ENCODE data around the gene PSKH1.

Gene PSKH1

GRCh38 chr16:67957622-67958021 lies 64.6 kb downstream of the PSKH1 start:
- H3K27ac ChIP-seq (ENCODE audit: insufficient read depth, low read length, poor library complexity, severe bottlenecking) = no peak overlapping the region

GRCh38 chr16:67959536-67960329 lies 66.7 kb downstream of the PSKH1 start:
- Histone ChIP-seq H3K27me3 (replicated peaks; ENCODE audit: control insufficient read depth, insufficient read depth, low read length, poor library complexity, severe bottlenecking) (no peaks in the 10 kb centered on the region), H3K27ac (ENCODE audit: insufficient read depth, low read length, poor library complexity, severe bottlenecking) (no peak overlapping the region), H3K36me3 (ENCODE audit: control insufficient read depth, insufficient read depth, low read length) (peaks cover 7% of the 10 kb centered on the region), H3K4me3 (ENCODE audit: insufficient read depth, low read depth, low read length, poor library complexity, severe bottlenecking) (no peak overlapping the region), H3K9me3 (ENCODE audit: control insufficient read depth, low read length) (no peaks in the 10 kb centered on the region), H3K4me1 (ENCODE audit: control insufficient read depth, insufficient read depth, low read length, poor library complexity, severe bottlenecking) (no peaks in the 10 kb centered on the region)
- DNase-seq = no peak

More at GRCh38 chr16:67957622-67958021, 64.6 kb downstream of the PSKH1 start:
- Histone ChIP-seq H3K4me1 (ENCODE audit: control insufficient read depth, insufficient read depth, low read length, poor library complexity, severe bottlenecking) (no peaks in the 10 kb centered on the region), H3K27me3 (replicated peaks; ENCODE audit: control insufficient read depth, insufficient read depth, low read length, poor library complexity, severe bottlenecking) (no peaks in the 10 kb centered on the region), H3K9me3 (ENCODE audit: control insufficient read depth, low read length) (no peaks in the 10 kb centered on the region), H3K36me3 (ENCODE audit: control insufficient read depth, insufficient read depth, low read length) (peaks cover 12% of the 10 kb centered on the region), H3K4me3 (ENCODE audit: insufficient read depth, low read depth, low read length, poor library complexity, severe bottlenecking) (no peak overlapping the region)
- no peak for DNase-seq

- Histone ChIP-seq H3K36me3 (ENCODE audit: control insufficient read depth, insufficient read depth, low read length) (peaks cover 7% of the 10 kb centered on the region), H3K4me3 (ENCODE audit: insufficient read depth, low read depth, low read length, poor library complexity, severe bottlenecking) (no peak overlapping the region), H3K27me3 (replicated peaks; ENCODE audit: control insufficient read depth, insufficient read depth, low read length, poor library complexity, severe bottlenecking) (no peaks in the 10 kb centered on the region), H3K4me1 (ENCODE audit: control insufficient read depth, insufficient read depth, low read length, poor library complexity, severe bottlenecking) (no peaks in the 10 kb centered on the region), H3K9me3 (ENCODE audit: control insufficient read depth, low read length) (no peaks in the 10 kb centered on the region), H3K27ac (ENCODE audit: insufficient read depth, low read length, poor library complexity, severe bottlenecking) (no peak overlapping the region)
- DNase-seq = no peak
Measured at GRCh38 chr16:67961551-67961957, 68.5 kb downstream of the PSKH1 start.

GRCh38 chr16:67962135-67962534 lies 69.1 kb downstream of the PSKH1 start:
- Histone ChIP-seq H3K36me3 (ENCODE audit: control insufficient read depth, insufficient read depth, low read length) (peaks cover 7% of the 10 kb centered on the region), H3K27me3 (replicated peaks; ENCODE audit: control insufficient read depth, insufficient read depth, low read length, poor library complexity, severe bottlenecking) (no peaks in the 10 kb centered on the region), H3K4me1 (ENCODE audit: control insufficient read depth, insufficient read depth, low read length, poor library complexity, severe bottlenecking) (peaks cover 4% of the 10 kb centered on the region), H3K27ac (ENCODE audit: insufficient read depth, low read length, poor library complexity, severe bottlenecking) (no peak overlapping the region), H3K9me3 (ENCODE audit: control insufficient read depth, low read length) (no peaks in the 10 kb centered on the region), H3K4me3 (ENCODE audit: insufficient read depth, low read depth, low read length, poor library complexity, severe bottlenecking) (no peak overlapping the region)
- DNase-seq = no peak

GRCh38 chr16:67963292-67963661 lies 70.2 kb downstream of the PSKH1 start:
- H3K36me3 ChIP-seq (ENCODE audit: control insufficient read depth, insufficient read depth, low read length) = peaks cover 7% of the 10 kb centered on the region

GRCh38 chr16:67963662-67964321 lies 70.7 kb downstream of the PSKH1 start:
- no peaks in the 10 kb centered on the region for H3K9me3 ChIP-seq (ENCODE audit: control insufficient read depth, low read length)
- H3K27me3 ChIP-seq (replicated peaks; ENCODE audit: control insufficient read depth, insufficient read depth, low read length, poor library complexity, severe bottlenecking) = no peaks in the 10 kb centered on the region
- H3K4me3 ChIP-seq (ENCODE audit: insufficient read depth, low read depth, low read length, poor library complexity, severe bottlenecking) = no peak overlapping the region
- H3K27ac ChIP-seq (ENCODE audit: insufficient read depth, low read length, poor library complexity, severe bottlenecking) = no peak overlapping the region
- no peak for DNase-seq
- peaks cover 7% of the 10 kb centered on the region for H3K36me3 ChIP-seq (ENCODE audit: control insufficient read depth, insufficient read depth, low read length)
- peaks cover 14% of the 10 kb centered on the region for H3K4me1 ChIP-seq (ENCODE audit: control insufficient read depth, insufficient read depth, low read length, poor library complexity, severe bottlenecking)

More at GRCh38 chr16:67963292-67963661, 70.2 kb downstream of the PSKH1 start:
- no peak overlapping the region for H3K4me3 ChIP-seq (ENCODE audit: insufficient read depth, low read depth, low read length, poor library complexity, severe bottlenecking)
- H3K9me3 ChIP-seq (ENCODE audit: control insufficient read depth, low read length) = no peaks in the 10 kb centered on the region
- H3K4me1 ChIP-seq (ENCODE audit: control insufficient read depth, insufficient read depth, low read length, poor library complexity, severe bottlenecking) = peaks cover 14% of the 10 kb centered on the region
- no peak overlapping the region for H3K27ac ChIP-seq (ENCODE audit: insufficient read depth, low read length, poor library complexity, severe bottlenecking)
- H3K27me3 ChIP-seq (replicated peaks; ENCODE audit: control insufficient read depth, insufficient read depth, low read length, poor library complexity, severe bottlenecking) = no peaks in the 10 kb centered on the region
- no peak for DNase-seq

- peaks cover 7% of the 10 kb centered on the region for H3K36me3 ChIP-seq (ENCODE audit: control insufficient read depth, insufficient read depth, low read length)
- H3K27ac ChIP-seq (ENCODE audit: insufficient read depth, low read length, poor library complexity, severe bottlenecking) = no peak overlapping the region
- H3K4me1 ChIP-seq (ENCODE audit: control insufficient read depth, insufficient read depth, low read length, poor library complexity, severe bottlenecking) = peaks cover 17% of the 10 kb centered on the region
- no peak for DNase-seq
- H3K27me3 ChIP-seq (replicated peaks; ENCODE audit: control insufficient read depth, insufficient read depth, low read length, poor library complexity, severe bottlenecking) = no peaks in the 10 kb centered on the region
- no peaks in the 10 kb centered on the region for H3K9me3 ChIP-seq (ENCODE audit: control insufficient read depth, low read length)
- no peak overlapping the region for H3K4me3 ChIP-seq (ENCODE audit: insufficient read depth, low read depth, low read length, poor library complexity, severe bottlenecking)
Measured at GRCh38 chr16:67964477-67965131, 71.5 kb downstream of the PSKH1 start.

- Histone ChIP-seq H3K36me3 (ENCODE audit: control insufficient read depth, insufficient read depth, low read length) (peaks cover 7% of the 10 kb centered on the region), H3K27me3 (replicated peaks; ENCODE audit: control insufficient read depth, insufficient read depth, low read length, poor library complexity, severe bottlenecking) (no peaks in the 10 kb centered on the region), H3K4me3 (ENCODE audit: insufficient read depth, low read depth, low read length, poor library complexity, severe bottlenecking) (no peak overlapping the region), H3K27ac (ENCODE audit: insufficient read depth, low read length, poor library complexity, severe bottlenecking) (no peak overlapping the region), H3K4me1 (ENCODE audit: control insufficient read depth, insufficient read depth, low read length, poor library complexity, severe bottlenecking) (peaks cover 17% of the 10 kb centered on the region), H3K9me3 (ENCODE audit: control insufficient read depth, low read length) (no peaks in the 10 kb centered on the region)
- DNase-seq = no peak
Measured at GRCh38 chr16:67965668-67966548, 72.9 kb downstream of the PSKH1 start.

GRCh38 chr16:67966549-67967182 lies 73.6 kb downstream of the PSKH1 start:
- Histone ChIP-seq H3K4me1 (ENCODE audit: control insufficient read depth, insufficient read depth, low read length, poor library complexity, severe bottlenecking) (peaks cover 17% of the 10 kb centered on the region), H3K4me3 (ENCODE audit: insufficient read depth, low read depth, low read length, poor library complexity, severe bottlenecking) (peak overlapping the region; percentile 90), H3K9me3 (ENCODE audit: control insufficient read depth, low read length) (no peaks in the 10 kb centered on the region), H3K36me3 (ENCODE audit: control insufficient read depth, insufficient read depth, low read length) (peaks cover 1% of the 10 kb centered on the region), H3K27ac (ENCODE audit: insufficient read depth, low read length, poor library complexity, severe bottlenecking) (no peak overlapping the region), H3K27me3 (replicated peaks; ENCODE audit: control insufficient read depth, insufficient read depth, low read length, poor library complexity, severe bottlenecking) (no peaks in the 10 kb centered on the region)
- DNase-seq = no peak

Measured in effector memory CD4-positive, alpha-beta T cell (primary cell).